Vagina (tissue), 2 donors: ENCODE data around the gene NSG1.

Source experiments
- POLR2A ChIP-seq, 2 donors: fragments of 450-650 bp; IDR thresholded peaks; one replicate each; pipeline ENCODE4 v1.6.1; 2017; ENCODE audit warnings: antibody characterized with exemption in 2 of 2, mild to moderate bottlenecking in 2 of 2, moderate library complexity in 2 of 2
- POLR2AphosphoS5 ChIP-seq, 2 donors: sonication (generic); formaldehyde crosslinking; IDR thresholded peaks; one replicate each; pipeline ENCODE4 v1.9.0; 2017; ENCODE audit warnings: antibody characterized with exemption in 2 of 2, mild to moderate bottlenecking in 2 of 2, low read depth in 1 of 2; ENCODE audit not compliant: insufficient read depth in 1 of 2
- TF ChIP-seq, protein P1 (sequence below), 3 experiments: fragments of 450-650 bp in 2 of 3; fragments of 200-600 bp in 1 of 3; sonication (generic) in 1 of 3; IDR thresholded peaks; one replicate each; pipeline ENCODE4 v1.5.1; 2017 to 2019; ENCODE audit warnings: antibody characterized with exemption in 3 of 3, mild to moderate bottlenecking in 2 of 3, moderate library complexity in 2 of 3

GRCh38 chr4:4411906-4412305 is 25.0 kb downstream of the NSG1 start:
- TF ChIP-seq, protein P1, sequence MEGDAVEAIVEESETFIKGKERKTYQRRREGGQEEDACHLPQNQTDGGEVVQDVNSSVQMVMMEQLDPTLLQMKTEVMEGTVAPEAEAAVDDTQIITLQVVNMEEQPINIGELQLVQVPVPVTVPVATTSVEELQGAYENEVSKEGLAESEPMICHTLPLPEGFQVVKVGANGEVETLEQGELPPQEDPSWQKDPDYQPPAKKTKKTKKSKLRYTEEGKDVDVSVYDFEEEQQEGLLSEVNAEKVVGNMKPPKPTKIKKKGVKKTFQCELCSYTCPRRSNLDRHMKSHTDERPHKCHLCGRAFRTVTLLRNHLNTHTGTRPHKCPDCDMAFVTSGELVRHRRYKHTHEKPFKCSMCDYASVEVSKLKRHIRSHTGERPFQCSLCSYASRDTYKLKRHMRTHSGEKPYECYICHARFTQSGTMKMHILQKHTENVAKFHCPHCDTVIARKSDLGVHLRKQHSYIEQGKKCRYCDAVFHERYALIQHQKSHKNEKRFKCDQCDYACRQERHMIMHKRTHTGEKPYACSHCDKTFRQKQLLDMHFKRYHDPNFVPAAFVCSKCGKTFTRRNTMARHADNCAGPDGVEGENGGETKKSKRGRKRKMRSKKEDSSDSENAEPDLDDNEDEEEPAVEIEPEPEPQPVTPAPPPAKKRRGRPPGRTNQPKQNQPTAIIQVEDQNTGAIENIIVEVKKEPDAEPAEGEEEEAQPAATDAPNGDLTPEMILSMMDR (IDR thresholded peaks at IDR 0.05), result no peak
- TF ChIP-seq POLR2AphosphoS5 (IDR thresholded peaks at IDR 0.05; ENCODE audit: insufficient read depth in 1 of 2, low read depth in 1 of 2), result no peak
- no peak for TF ChIP-seq POLR2A (IDR thresholded peaks at IDR 0.05)
